HG03558 (cell line): ENCODE data around the gene FMO3.

Experiments
- ATAC-seq: cut with Tn5 transposase; IDR thresholded peaks from one replicate; pipeline ENCODE4 v1.9.1; 2021; ENCODE audit warnings: moderate number of reproducible peaks; ENCODE audit not compliant: unreplicated experiment; ENCODE audit errors: extremely low read depth

The FMO3 gene

DNA sequence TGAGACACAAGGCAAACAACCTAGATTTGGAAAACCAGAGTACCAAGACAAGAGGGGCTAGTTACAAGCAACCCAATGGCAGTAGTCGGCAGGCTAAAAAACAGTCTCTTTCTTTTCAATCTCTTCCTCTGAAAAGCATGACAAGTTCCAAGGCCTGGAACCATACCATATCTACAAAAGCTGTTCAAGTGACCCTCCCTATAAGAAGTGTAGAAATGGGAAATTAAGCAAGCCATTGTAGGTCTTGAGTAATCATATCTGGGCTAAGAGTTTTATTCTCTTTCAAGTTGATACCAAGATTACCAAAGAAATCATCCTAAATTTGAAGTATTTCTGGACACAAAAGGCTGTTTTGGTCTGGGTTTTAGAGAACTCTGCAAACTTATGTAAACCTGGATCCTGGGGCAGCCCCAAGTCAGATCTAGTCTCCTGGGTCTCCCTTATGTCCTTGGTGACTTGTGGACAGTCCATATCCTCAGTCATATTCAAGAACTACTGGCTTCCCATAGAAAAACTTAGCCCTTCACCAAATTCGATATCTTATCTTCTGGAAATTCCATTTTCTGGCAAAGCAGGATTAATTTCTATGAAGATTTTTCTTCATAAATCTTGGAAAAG, 24.7 kb downstream of the FMO3 start:
- no peak for ATAC-seq

DNA sequence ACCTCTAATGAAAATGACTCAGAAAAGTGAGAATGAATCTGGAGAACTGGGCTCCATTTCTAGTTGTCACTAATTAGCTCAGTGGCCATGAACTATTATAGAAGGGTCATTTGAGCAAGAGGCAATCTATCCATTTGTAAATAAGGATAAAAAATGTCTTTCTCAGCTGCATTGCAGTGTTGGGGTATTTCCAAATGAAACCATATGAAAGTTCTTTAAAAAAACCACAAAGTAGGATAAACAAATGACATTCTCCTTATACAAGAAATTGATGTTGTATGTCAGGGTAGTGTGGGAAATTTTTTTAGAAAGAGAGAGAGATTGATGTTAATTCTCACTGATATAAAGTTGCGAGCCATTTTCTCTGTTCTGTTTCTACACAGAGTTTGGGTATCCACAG, 26.0 kb downstream of the FMO3 start:
- no peak for ATAC-seq

GRCh38 chr1:171117085-171117484, 26.4 kb downstream of the FMO3 start:
- no peak for ATAC-seq

GRCh38 chr1:171119648-171120047, 28.9 kb downstream of the FMO3 start:
- ATAC-seq = no peak

- ATAC-seq = no peak
These were observed 31.6 kb downstream of the FMO3 start for GRCh38 chr1:171122299-171122698.

GRCh38 chr1:171122893-171123292, 32.2 kb downstream of the FMO3 start:
- no peak for ATAC-seq

- no peak for ATAC-seq
These were observed 35.8 kb downstream of the FMO3 start for GRCh38 chr1:171126504-171126903.

- no peak for ATAC-seq
These were observed 36.4 kb downstream of the FMO3 start for GRCh38 chr1:171127099-171127498.

DNA sequence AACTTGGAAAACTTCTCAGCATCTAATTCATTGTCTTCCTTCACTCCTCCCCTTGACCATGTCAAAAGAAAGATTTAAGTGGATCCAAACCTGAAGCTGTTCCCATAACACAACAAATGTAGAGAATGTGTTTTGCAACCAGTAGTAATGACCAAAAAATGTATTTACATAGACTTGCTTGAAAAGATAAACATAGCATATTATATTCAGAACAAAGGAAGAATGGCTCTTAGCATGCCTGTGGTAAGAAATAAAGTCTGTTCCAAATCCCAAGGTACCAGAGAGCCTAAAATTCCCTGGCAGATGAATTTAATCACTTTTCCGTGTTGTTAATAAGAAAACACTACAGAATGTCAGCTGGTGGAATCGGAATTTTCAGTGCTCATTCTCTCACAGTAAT, 36.8 kb downstream of the FMO3 start:
- ATAC-seq = no peak

- no peak for ATAC-seq
These were observed 37.8 kb downstream of the FMO3 start for GRCh38 chr1:171128463-171128862.

DNA sequence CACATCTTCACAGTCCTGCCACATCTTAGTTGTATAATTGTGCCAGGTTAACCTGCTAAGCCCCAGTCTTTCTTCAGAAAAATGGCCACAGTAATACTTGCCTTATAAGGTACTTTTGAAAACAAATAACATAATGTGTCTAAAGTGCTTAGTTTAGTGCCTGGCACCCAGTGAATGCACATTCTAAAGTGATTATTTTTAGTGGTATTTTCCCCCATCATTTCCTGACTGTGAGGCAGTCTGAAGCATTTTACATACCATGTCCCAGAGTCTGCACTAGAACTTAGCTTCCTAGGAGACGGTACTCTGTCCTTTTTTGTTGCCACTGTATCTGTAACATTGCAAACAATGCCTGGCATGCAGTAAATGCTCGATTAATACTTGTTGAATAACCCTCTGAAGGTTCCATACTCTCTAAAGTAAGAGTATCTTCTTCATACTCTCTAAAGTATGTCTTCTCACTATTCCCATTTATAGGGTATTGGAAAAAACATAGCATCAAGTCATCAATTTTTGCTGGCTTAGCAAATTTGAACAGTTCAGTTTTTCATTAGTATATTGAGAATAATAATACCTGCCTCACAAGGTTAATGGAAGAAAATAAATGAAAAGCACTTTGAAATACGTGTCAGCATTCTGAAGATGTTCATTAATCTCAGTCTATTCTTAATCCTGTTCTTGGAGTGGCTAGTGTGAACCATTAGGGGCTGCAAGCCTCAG, 43.7 kb downstream of the FMO3 start:
- no peak for ATAC-seq

DNA sequence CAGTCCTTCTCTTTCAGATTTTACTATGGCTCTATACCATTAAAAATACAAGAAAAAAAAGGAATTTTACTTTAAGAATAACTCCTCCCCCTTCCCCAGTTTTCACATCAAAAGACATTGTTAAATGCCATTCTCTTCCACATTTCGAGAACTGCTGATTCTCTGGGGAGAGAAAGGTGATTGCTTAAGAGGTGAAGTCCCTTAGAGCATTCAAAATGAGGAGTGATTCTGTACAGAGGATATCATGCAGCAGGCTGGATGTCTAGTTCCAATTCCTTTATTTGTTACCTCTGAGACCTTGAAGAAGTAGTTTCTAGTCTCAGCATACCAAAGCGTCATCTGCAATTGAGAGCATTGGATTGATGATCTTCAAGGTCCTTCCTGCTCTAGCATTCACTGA, 46.9 kb downstream of the FMO3 start:
- ATAC-seq = no peak

DNA sequence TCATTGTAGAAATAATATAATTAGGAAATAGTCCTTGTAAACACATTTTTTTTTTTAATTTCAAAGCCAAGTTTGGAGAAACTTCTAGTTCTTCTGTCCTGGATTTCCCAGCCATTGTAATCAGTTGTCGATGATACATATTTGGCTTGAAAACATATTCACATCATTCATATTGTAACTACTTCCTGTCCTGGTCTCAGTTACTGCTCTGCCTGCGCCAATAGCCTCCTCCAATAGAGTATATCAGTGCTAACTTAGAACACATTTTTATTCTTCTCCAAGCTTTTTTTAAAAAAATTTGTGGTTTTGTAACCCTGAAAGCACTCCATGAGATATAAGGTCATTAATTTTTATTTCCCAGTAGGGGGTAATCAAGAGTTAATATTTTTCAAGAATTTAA, 48.3 kb downstream of the FMO3 start:
- ATAC-seq = no peak

- no peak for ATAC-seq
These were observed 49.2 kb downstream of the FMO3 start for GRCh38 chr1:171139890-171140289.

DNA sequence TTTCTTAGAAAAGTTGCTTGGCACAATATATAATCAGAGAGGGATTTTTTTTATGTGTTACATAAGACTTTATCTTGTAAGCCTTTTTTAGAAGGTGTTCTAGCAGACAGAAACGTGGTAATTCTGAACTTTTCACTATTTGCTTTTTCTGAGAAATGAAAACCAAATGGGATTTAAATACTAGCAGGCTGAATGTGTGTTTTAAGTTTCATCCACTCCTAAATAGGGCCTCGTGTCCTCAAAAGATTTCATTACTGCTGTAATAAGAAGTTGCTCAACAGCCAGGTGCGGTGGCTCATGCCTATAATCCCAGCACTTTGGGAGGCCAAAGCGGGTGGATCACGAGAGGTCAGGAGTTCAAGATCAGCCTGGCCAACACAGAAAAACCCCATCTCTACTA, 49.7 kb downstream of the FMO3 start:
- ATAC-seq = no peak

DNA sequence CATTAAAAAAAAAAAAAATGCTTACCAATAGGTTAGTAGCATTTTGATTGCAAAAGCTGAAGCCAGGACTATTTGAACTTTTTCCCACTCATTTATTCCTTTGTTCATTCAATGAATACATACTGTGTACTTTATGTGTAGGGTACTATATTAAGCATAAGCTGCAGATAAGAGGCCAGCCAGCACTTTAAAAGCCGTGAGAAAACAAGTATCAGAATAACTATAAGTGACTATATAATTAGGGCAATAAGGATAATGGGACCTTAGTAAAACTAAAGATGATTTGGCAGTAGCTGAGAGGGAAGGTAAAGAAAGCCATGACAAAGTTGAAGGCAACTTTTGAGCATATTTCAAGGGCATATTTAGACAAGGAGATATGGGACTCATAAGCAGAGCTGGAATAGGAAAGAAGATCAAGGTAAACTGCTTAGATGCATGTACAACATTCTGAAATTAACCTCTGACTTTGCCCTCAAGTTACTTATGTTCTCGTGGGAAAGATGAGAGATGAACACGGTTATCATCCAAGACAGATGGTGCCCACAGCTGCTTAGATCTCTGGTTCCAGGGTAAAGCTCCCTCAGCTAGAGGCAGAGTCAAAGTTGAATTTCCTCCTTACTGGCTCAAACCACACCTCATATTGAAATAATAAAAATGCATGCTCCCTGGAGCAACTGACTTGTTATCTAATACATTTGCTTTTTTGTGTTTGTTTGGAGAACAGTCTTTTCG, 50.4 kb downstream of the FMO3 start:
- no peak for ATAC-seq

DNA sequence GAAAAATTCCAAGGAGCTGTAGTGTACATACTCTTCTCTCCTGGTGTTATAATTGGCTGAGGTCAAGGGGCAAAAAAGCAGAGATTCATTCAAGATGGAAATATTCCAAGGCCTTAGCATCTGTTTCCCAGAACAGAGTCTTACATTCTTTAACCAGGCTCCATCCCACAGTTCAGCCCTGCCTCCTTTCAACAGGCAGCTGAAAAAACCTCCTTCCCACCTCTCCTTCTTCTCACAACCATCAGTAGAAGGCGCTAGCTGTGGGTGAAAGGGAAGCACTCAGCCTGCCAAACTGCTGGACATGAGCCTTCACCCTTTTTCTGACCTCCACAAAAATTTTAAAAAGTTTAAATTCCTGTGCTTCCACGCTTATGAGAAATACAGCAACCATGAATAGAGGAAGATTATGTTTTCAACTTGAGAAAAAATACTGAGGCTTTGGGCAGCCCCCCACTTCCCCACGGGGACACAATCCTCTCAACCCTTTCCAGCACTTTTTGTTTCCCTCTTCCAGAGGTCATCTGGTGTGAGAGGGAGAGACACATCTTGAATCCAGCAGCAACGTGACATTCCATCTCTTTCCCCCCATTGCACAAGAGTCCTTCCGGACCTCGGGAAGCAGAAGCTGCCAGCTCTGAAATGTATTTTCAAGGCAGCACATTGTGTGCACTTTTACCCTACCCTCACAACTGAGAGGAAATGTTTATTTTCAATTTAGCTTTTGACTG, 51.1 kb downstream of the FMO3 start:
- no peak for ATAC-seq

DNA sequence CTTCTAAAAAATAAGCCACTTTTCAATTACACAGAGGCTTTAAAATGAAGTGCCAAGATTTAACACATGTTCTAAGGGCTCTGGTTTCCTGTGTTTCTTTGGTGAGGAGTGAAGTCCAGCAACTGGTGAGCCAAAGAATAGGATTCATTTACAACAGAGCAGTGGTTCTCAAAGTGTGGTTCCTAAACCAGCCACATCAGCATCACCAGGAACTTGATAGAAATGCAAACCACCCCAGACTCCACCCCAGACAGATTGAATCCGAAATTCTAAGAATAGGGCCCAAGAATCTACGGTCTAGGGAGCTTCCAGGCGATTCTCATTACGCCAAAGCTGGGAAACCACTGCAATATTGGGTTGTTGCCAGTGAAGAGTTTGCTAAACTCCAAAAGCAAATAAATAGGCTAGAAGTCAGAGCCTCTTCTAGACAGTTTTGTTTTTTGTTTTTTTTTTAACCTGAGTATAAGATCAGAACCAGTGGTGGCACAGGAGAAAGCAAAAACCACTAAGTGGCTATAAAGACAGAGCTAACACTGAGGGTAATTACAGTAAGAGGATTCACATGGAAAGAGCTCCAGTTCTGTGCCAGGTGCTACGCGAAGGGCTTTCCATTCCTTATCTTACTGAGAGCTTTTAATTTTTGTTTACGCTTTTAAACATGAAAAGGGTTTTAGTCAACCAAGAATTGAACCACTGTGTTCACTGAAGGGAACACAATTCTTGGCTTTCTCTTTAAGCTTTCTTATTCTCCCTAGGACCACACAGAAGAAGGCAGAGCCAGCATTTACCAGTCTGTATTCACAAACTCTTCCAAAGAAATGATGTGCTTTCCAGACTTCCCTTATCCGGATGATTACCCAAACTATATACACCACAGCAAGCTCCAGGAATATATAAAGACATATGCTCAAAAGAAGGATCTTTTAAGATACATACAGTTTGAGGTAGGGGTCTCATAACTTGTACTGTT, 52.0 kb downstream of the FMO3 start:
- ATAC-seq = no peak

GRCh38 chr1:171150156-171150555, 59.5 kb downstream of the FMO3 start:
- no peak for ATAC-seq

DNA sequence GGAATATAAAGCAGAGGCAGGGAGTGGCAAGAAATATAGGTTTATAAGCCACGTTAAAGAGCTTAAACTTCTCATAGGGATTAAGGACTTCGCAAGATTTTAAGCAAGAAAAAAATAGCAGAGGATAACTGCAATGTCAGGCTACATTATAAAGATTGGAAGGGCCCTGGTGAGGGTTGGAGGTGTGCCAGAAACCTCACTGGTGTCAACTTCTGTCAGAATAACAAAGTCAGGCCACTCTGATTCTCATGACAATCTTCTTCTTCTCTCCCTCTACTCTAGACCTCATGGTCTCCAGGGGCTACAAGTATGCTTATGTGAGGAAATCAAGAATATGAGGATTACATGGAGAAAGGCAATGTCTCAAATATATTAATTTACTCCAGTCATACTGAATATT, 61.8 kb downstream of the FMO3 start:
- ATAC-seq = no peak
